HUES48 (cell line): ENCODE measurements around the gene CT47A7.
"Not testable (repeated sequence)": the region's sequence is repeated elsewhere in the genome, so short reads cannot be mapped to it uniquely, and the experiment has no call there.

ENCODE experiments used
- H3K27ac ChIP-seq: one replicate; pipeline ENCODE4 v1.7.0; 2013; ENCODE audit warnings: low read depth, low read length, inconsistent platforms
- H3K27me3 ChIP-seq: 2 replicates; pipeline ENCODE4 v1.6.1; 2013; ENCODE audit warnings: mild to moderate bottlenecking, low read length; ENCODE audit not compliant: control insufficient read depth, insufficient read depth
- H3K36me3 ChIP-seq: 2 replicates; pipeline ENCODE4 v1.6.1; 2013; ENCODE audit warnings: low read length; ENCODE audit not compliant: control insufficient read depth, insufficient read depth
- H3K4me1 ChIP-seq: 2 replicates; pipeline ENCODE4 v1.6.1; 2013; ENCODE audit warnings: mild to moderate bottlenecking, low read length; ENCODE audit not compliant: control insufficient read depth, insufficient read depth
- H3K4me3 ChIP-seq: 2 replicates; pipeline ENCODE4 v1.5.1; 2013; ENCODE audit warnings: mild to moderate bottlenecking, low read depth, low read length
- H3K9ac ChIP-seq: 2 replicates; pipeline ENCODE4 v1.6.1; 2013; ENCODE audit warnings: mild to moderate bottlenecking, low read depth, low read length, moderate library complexity
- H3K9me3 ChIP-seq: 2 replicates; pipeline ENCODE4 v1.6.1; 2013; ENCODE audit warnings: low read length; ENCODE audit not compliant: control insufficient read depth, insufficient read depth

Gene CT47A7

DNA sequence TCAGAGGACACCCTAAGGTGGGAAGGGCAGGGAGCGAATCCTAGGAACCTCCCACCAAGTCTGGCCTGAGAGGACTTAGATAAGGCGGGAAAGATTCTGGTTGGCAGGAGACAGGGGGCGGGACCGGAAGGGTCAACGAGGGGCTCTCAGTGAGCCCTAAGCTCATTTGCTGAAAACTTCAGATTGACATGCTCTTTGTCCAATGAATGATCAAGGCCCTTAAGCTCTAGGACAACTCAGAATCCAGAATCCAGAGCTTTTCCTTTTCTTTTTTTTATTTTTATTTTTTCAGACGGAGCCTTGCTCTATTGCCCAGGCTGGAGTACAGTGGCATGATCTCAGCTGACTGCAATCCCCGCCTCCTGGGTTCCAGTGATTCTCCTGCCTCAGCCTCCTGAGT, at the start of gene CT47A7:
CT47A7 (minus strand) TSS at position 101 of the 400 bp plus-strand sequence. CDS start 255 bp downstream, outside the sequence.
- not testable (repeated sequence) for H3K9ac ChIP-seq, H3K4me3 ChIP-seq, H3K4me1 ChIP-seq, H3K36me3 ChIP-seq, H3K27ac ChIP-seq, H3K27me3 ChIP-seq, H3K9me3 ChIP-seq

- peaks cover 3% of the 10 kb centered on the region; the same call in 1 of the 2 replicates for H3K27me3 ChIP-seq
- H3K9me3 ChIP-seq: no peaks in the 10 kb centered on the region
- H3K4me3 ChIP-seq: no peak overlapping the region
- no peaks in the 10 kb centered on the region for H3K36me3 ChIP-seq
- no peak overlapping the region for H3K9ac ChIP-seq
- H3K27ac ChIP-seq: no peak overlapping the region
- peaks cover 6% of the 10 kb centered on the region; the same call in 1 of the 2 replicates for H3K4me1 ChIP-seq
Measured at GRCh38 chrX:121000589-121000988, 44.2 kb upstream of the CT47A7 start.

DNA sequence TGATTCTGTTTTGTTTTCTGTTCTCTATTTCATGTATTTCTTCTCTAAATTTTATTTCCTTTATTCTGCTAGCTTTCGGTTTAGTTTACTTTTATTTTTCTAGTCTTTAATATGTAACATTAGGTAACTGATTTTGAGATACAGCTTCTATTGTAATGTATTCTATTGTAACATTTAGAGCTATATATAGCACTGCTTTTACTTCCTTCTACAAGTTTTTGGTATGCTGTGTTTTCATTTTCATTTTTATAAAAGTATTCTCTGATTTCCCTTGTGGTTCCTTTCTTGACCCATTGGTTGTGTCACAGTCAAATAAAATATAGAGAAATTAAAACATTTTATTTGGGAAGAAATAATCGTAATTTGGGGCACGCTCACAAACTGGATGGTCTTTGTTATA, 43.0 kb upstream of the CT47A7 start:
- Histone ChIP-seq H3K27ac (no peak overlapping the region), H3K4me3 (no peak overlapping the region), H3K9ac (no peak overlapping the region), H3K36me3 (no peaks in the 10 kb centered on the region), H3K27me3 (peaks cover 3% of the 10 kb centered on the region; the same call in 1 of the 2 replicates), H3K9me3 (no peaks in the 10 kb centered on the region), H3K4me1 (peaks cover 6% of the 10 kb centered on the region; the same call in 1 of the 2 replicates)

- H3K27ac ChIP-seq, H3K9ac ChIP-seq, H3K4me1 ChIP-seq, H3K4me3 ChIP-seq, H3K36me3 ChIP-seq, H3K9me3 ChIP-seq, H3K27me3 ChIP-seq: not testable (repeated sequence)
Measured at GRCh38 chrX:120985660-120986059, 29.3 kb upstream of the CT47A7 start, which contains the start of gene CT47A1. TSS of gene CT47A1 (minus strand) at chrX:120985760. CDS start at chrX:120985529, 231 bp downstream.
